ENCODE measurements around the gene UGT1A10.
"Not testable (repeated sequence)": the region's sequence is repeated elsewhere in the genome, so short reads cannot be mapped to it uniquely, and the experiment has no call there.

DNA sequence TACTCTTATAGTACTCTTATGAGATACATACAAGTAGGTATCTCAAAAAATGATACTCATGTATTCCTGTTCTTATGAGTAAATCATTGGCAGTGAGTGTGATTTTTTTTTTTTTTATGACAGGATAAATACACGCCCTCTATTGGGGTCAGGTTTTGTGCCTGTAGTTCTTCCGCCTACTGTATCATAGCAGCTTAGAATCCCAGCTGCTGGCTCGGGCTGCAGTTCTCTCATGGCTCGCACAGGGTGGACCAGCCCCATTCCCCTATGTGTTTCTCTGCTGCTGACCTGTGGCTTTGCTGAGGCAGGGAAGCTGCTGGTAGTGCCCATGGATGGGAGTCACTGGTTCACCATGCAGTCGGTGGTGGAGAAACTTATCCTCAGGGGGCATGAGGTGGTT lies 18.8 kb upstream of the UGT1A10 start, which contains the start of gene UGT1A8:
- TF ChIP-seq POLR2A, EP300 (IDR thresholded peaks at IDR 0.05): not testable (repeated sequence)
- TF ChIP-seq, protein P1, sequence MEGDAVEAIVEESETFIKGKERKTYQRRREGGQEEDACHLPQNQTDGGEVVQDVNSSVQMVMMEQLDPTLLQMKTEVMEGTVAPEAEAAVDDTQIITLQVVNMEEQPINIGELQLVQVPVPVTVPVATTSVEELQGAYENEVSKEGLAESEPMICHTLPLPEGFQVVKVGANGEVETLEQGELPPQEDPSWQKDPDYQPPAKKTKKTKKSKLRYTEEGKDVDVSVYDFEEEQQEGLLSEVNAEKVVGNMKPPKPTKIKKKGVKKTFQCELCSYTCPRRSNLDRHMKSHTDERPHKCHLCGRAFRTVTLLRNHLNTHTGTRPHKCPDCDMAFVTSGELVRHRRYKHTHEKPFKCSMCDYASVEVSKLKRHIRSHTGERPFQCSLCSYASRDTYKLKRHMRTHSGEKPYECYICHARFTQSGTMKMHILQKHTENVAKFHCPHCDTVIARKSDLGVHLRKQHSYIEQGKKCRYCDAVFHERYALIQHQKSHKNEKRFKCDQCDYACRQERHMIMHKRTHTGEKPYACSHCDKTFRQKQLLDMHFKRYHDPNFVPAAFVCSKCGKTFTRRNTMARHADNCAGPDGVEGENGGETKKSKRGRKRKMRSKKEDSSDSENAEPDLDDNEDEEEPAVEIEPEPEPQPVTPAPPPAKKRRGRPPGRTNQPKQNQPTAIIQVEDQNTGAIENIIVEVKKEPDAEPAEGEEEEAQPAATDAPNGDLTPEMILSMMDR (IDR thresholded peaks at IDR 0.05): not testable (repeated sequence)

All from tibial nerve (tissue), 4 donors.